Measurements from ENCODE around the gene MAPK10.
"Not testable (repeated sequence)": the region's sequence is repeated elsewhere in the genome, so short reads cannot be mapped to it uniquely, and the experiment has no call there.

Gene MAPK10

GRCh38 chr4:86334020-86334750 lies 25.7 kb downstream of the MAPK10 start:
- DNase-seq, result no peak

GRCh38 chr4:86333236-86333635 lies 26.6 kb downstream of the MAPK10 start:
- DNase-seq, result no peak

- no peak for DNase-seq
Observed at GRCh38 chr4:86330961-86331742, 28.7 kb downstream of the MAPK10 start.

GRCh38 chr4:86330411-86330810 lies 29.4 kb downstream of the MAPK10 start:
- not testable (repeated sequence) for DNase-seq

GRCh38 chr4:86329431-86329830 lies 30.4 kb downstream of the MAPK10 start:
- DNase-seq, result no peak

GRCh38 chr4:86326400-86326799 lies 33.5 kb downstream of the MAPK10 start:
- peak; percentile 16 for DNase-seq

- no peak for DNase-seq
Observed at GRCh38 chr4:86319390-86319789, 40.5 kb downstream of the MAPK10 start.

- no peak for DNase-seq
Observed at GRCh38 chr4:86315579-86315978, 44.3 kb downstream of the MAPK10 start.

GRCh38 chr4:86313656-86314055 lies 46.2 kb downstream of the MAPK10 start:
- DNase-seq, result no peak

GRCh38 chr4:86307432-86307831 lies 52.4 kb downstream of the MAPK10 start:
- DNase-seq, result peak; percentile 44

- DNase-seq, result peak; percentile 83
Observed at GRCh38 chr4:86306816-86307215, 53.0 kb downstream of the MAPK10 start.

GRCh38 chr4:86302830-86303229 lies 57.0 kb downstream of the MAPK10 start:
- DNase-seq, result no peak

- peak; percentile 65 for DNase-seq
Observed at GRCh38 chr4:86302251-86302650, 57.6 kb downstream of the MAPK10 start.

GRCh38 chr4:86300516-86300915 lies 59.3 kb downstream of the MAPK10 start:
- DNase-seq, result peak; percentile 44

GRCh38 chr4:86296865-86297264 lies 63.0 kb downstream of the MAPK10 start:
- no peak for DNase-seq

GRCh38 chr4:86294883-86295282 lies 65.0 kb downstream of the MAPK10 start:
- DNase-seq, result no peak

GRCh38 chr4:86291180-86291579 lies 68.7 kb downstream of the MAPK10 start:
- no peak for DNase-seq

- DNase-seq, result no peak
Observed at GRCh38 chr4:86286726-86287125, 73.1 kb downstream of the MAPK10 start.

- no peak for DNase-seq
Observed at GRCh38 chr4:86283371-86283770, 76.5 kb downstream of the MAPK10 start.

GRCh38 chr4:86280246-86280645 lies 79.6 kb downstream of the MAPK10 start:
- DNase-seq, result no peak

GRCh38 chr4:86279293-86279960 lies 80.4 kb downstream of the MAPK10 start:
- no peak for DNase-seq

- no peak for DNase-seq
Observed at GRCh38 chr4:86278126-86278525, 81.7 kb downstream of the MAPK10 start.

- no peak for DNase-seq
Observed at GRCh38 chr4:86274642-86275041, 85.2 kb downstream of the MAPK10 start.

GRCh38 chr4:86272669-86273068 lies 87.2 kb downstream of the MAPK10 start:
- no peak for DNase-seq

Measured in fibroblast of upper back skin (primary cell).